Activated T-helper 9 cell treated with anti-CD3 and anti-CD28 coated beads, Interleukin-2, amount 50 U/mL, for 16 hours (primary cell): ENCODE results near the gene BLOC1S4.

ENCODE experiments used
- DNase-seq: peaks from one replicate; pipeline ENCODE4 v3.0.0-alpha.2; 2020; ENCODE audit warnings: low read depth

Gene BLOC1S4

GRCh38 chr4:6764976-6765620, 49.1 kb downstream of the BLOC1S4 start:
- DNase-seq, result no peak

- no peak for DNase-seq
Observed at GRCh38 chr4:6765703-6766102, 49.7 kb downstream of the BLOC1S4 start.
